NT2/D1 (cell line): ENCODE data around the gene DHX58.

Experiments
- SUZ12 ChIP-seq: IDR thresholded peaks from 2 replicates; pipeline ENCODE4 v1.6.1; 2011; ENCODE audit not compliant: insufficient read length, insufficient read depth; ENCODE audit errors: extremely low read depth
- YY1 ChIP-seq: IDR thresholded peaks from 2 replicates; pipeline ENCODE4 v1.6.1; 2011; ENCODE audit not compliant: insufficient read length, insufficient read depth
- ZNF274 ChIP-seq: IDR thresholded peaks from 2 replicates; pipeline ENCODE4 v1.6.1; 2011; ENCODE audit warnings: mild to moderate bottlenecking, low read depth, low read length

DNA sequence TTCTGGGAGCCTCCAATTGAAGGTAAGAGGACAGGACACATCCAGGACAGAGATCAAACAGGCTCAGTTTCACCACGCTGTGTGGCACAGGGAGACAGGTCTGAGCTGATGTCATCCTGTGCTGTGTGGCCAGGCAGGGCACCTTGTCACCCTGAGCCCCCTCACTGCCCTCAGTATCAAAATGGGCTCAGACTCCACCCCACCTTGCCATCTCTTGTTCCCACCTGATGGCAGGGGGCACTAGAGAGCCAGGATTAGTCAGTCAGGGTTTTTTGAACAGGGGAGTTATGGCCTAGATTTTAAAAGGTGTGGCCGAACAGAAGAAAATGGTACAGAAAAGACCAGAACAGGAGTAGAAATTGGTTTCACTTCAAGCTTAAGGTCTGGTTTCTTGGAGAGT is 6.0 kb upstream of the DHX58 start:
- TF ChIP-seq YY1 (no peak), ZNF274 (no peak), SUZ12 (no peak)
